Mucosa of gallbladder (tissue), 1 donor: ENCODE results near the gene FUT6. TPM values are rescaled to one million over a fixed set of nuclear protein-coding genes. Genes with fewer than 3 reads are reported as not detected.
"Not testable (repeated sequence)": the region's sequence is repeated elsewhere in the genome, so short reads cannot be mapped to it uniquely, and the experiment has no call there.

Experiments used
- DNase-seq: peaks from one replicate; pipeline ENCODE4 v3.0.0-alpha.2; 2020; ENCODE audit warnings: low spot score
- total RNA-seq: library from RNA; stranded (reverse); gene quantifications from one replicate; pipeline ENCODE4 v1.2.1, GENCODE V29; 2021
- donor health status: DM: no; HTN: no; CAD: no.

FUT6 gene
- total RNA-seq, 1 donor from 2014 or later: 81.2 TPM

DNA sequence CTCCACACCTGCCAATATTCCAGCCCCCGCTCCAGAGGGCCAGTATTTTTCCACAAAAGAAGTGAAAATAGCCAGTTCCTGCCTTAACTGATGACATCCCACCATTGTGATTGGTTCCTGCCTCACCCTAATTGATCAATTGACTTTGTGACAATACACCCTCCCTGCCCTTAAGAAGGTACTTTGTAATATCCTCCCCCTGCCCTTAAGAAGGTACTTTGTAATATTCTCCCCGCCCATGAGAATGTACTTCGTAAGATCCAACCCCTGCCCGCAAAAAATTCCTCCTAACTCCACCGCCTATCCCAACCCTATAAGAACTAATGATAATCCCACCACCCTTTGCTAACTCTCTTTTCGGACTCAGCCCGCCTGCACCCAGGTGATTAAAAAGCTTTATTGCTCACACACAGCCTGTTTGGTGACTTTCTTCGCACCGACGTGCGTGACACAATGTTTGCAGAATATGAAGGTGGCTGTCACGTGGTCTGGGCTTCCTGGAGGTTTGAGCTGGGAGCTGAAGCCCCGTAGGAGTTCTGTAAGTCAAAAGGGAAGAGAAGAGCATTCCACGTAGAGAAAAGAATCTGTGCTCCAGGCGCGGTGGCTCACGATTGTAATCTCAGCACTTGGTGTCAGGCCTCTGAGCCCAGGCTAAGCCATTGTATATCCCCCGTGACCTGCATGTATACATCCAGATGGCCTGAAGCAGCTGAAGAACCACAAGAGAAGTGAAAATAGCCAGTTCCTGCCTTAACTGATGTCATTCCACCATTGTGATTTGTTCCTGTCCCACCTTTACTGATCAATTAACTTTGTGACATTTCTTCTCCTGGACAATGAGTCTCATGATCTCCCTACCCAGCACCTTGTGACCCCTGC, 17.9 kb upstream of the FUT6 start:
- no peak for DNase-seq

DNA sequence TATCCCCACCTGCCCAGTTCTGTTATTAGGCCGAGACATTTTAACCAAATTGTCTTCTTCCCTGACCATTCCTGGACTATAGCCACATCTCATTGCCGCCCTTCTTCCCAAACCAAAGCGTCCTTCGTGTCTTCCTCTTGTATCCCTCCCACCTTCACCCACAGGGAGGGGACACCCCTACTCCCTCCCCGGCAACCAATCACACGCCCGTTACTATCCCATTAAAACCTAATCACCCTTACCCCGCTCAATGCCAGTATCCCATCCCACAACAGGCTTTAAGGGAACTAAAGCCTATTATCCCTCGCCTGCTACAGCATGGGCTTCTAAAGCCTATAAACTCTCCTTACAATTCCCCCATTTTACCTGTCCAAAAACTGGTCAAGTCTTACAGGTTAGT, 15.6 kb upstream of the FUT6 start:
- DNase-seq: not testable (repeated sequence)

DNA sequence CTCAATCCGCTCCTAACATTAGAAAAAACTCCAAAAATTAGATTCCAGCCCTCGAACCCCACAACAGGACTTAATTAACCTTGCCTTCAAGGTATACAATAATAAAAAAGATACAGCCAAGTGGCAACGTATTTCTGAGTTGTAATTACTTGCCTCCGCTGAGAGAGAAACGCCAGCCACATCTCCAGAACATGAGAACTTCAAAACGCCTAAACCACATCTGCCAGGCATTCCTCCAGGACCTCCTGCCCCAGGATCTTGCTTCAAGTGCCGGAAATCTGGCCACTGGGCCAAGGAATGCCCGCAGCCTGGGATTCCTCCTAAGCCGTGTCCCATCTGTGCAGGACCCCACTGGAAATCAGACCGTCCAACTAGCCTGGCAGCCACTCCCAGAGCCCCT, 14.6 kb upstream of the FUT6 start:
- DNase-seq: not testable (repeated sequence)

DNA sequence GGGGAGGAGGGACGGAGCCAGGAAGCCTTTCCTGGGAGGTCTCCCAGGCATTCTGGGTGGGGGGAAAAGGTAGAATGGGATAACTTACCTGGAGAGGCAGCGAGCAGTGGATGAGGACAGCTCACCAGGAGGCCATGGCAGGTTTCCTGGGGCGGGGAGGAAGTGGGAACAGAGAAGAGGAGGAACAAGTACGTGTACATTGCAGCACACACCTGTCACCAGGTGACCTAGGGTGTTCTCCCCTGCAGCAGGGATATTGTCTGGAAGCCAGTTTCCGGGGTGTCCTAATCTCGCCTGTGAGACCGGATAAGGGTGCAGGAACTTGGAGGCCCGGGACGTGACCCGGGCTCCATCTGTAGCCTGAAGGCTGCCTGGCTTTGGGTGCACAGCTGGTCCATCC, 11.8 kb upstream of the FUT6 start, which contains the start of gene FUT3:
FUT3 (minus strand) TSS at position 148 of the 400 bp plus-strand sequence.
- peak; percentile 65 for DNase-seq

DNA sequence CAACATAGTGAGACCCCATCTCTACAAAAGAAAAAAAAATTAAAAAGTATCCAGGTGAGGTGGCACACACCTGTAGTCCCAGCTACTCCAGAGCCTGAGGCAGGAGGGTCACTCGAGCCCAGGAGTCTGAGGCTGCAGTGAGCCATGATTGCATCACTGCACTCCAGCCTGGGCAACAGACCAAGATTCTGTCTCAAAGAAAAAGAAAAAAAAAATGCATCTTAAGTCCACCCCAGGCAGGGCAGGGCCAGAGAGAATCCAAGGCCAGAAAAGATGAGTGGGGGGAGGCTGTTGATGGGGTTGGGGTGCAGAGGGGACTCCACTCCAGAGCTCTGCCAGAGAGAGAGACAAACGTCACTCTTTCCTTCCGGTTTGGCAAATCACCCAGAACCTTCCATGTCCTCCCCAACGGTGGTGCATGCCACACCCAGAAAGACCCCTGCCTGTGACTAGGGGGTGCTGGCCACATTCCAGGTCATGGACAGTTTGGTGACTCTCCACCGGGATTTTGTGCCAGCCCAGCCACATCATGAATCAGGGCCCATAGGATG, 11.3 kb upstream of the FUT6 start:
- peak; percentile 67 for DNase-seq

DNA sequence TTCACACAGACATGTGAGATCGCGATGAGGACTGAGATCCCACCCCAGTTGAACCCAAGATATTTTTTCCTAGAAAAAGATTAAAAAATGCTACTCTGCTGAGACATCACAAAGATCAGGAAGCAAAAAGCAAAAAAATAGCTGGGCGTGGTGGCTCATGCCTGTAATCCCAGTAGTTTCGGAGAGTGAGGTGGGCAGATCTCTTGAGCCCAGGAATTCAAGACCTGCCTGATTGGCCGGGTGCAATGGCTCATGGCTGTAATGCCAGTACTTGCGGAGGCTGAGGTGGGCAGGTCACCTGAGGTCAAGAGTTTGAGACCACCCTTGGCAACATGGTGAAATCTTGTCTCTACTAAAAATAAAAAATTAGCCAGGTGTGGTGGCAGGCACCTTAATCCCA, 10.7 kb upstream of the FUT6 start:
- no peak for DNase-seq

DNA sequence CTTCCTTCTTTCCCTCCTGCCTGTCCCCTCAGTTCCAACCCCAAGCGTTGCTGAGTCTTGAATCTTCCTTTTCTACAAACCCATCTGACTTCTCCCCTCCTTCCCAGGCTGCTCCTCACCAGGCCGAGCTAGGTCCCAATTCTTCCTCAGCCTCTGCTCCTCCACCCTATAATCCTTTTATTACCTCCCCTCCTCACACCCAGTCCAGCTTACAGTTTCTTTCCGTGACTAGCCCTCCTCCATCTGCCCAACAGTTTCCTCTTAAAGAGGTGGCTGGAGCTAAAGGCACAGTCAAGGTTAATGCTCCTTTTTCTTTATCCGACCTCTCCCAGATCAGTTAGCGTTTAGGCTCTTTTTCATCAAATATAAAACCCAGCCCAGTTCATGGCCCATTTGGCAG, 9.1 kb upstream of the FUT6 start:
- DNase-seq: not testable (repeated sequence)

DNA sequence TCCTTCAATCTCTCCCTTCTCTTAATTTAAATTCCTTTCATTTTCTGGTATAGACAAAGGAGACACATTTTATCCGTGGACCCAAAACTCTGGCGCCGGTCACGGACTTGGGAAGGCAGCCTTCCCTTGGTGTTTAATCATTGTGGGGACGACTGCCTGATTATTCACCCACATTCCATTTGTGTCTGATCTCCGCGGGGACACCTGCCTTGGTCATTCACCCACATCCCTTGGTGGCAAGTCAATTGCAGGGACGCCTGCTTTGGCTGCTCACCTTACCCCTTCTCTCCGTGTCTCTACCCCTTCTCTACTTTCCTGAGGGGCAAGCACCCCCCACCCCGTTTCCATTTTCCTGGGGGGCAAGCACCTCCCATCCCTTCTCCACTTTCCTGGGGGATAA, 8.3 kb upstream of the FUT6 start:
- DNase-seq: not testable (repeated sequence)

DNA sequence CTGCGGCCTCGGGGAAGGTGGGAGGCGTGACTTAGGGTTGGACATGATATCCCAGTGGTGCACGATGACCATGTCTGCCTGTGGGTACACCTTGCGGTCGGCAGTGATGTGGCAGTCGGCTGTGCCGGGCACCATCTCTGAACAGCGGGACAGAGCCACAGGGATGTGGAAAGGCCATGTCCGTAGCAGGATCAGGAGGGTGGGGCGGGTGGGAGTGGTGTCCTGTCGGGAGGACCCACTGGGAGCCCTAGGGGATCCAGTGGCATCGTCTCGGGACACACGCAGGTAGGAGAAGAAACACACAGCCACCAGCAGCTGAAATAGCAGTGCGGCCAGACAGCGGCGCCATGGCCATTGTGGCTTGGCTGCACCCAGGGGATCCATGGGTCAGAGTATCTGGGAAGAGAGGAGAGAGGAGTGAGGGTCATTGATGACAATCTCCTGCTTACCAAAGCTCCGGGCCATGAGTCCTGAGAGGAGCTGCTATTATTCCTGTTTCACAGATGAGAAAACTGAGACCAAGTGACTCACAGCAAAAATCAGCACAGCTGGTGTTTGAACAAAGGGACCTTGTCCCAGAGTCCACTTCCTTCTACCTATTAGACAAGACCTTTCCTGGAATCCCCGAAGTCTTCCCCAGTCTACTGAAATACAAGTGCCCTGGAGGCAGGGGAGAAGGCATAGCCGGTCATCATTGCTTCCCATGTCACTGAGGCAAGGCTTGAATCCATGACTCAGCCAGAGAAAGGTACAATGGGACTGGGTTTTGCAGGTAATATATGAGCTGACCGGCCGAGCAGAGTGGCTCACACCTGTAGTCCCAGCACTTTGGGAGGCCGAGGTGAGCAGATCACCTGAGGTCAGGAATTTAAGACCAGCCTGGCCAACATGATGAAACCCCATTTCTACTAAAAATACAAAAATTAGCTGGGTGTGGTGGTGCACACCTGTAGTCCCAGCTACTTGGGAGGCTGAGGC, 5.2 kb upstream of the FUT6 start:
- DNase-seq: no peak

DNA sequence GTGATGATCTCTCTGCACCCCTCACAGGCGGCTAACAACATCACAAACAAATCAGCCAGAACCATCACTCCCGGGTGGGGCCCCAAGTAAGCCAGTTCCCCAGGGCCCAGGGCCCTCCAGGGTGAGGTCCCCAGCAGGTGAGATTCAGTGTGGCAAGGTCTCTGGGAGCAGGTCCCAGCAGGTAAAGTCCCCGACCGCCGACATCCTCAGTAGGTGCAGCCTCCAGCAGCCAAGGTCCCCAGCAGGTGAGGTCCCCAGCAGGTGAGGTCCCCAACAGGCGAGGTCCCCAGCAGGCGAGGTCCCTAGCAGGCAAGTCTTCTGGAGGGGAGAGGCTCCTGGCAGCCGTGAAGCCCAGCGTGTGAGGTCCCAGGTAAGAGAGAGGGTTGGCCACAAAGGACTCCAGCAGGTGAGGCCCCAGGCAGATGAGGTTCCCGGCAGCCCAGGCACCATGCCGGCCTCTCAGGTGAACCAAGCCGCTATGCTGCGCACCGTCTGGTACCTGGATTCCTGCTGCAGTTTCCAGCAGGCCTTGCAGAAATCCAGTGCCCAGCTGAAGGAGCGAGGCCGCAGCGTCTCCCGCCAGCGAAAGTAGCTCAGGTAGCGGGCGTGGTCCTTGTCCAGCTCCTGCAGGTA, 3.9 kb upstream of the FUT6 start:
- DNase-seq: no peak

DNA sequence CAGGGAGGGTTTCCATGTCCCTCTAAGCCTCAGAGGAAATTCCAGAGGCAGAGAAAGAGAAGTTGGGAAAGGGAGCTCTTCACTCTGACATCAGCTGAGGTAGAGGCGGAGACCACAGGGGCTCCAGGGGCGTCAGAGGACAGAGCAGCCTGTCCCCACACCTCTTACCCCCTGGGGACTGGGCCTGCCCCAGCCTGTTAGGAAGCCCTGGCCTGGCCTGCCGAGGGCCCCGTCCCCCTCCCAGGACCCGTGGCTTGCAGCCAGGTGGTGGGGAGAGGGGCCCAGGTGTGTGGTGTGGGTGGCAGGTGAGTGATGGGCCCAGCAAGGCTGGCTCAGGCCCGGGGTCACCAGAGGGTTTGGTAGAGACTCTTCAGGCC, 2.2 kb upstream of the FUT6 start:
- DNase-seq: not testable (repeated sequence)

DNA sequence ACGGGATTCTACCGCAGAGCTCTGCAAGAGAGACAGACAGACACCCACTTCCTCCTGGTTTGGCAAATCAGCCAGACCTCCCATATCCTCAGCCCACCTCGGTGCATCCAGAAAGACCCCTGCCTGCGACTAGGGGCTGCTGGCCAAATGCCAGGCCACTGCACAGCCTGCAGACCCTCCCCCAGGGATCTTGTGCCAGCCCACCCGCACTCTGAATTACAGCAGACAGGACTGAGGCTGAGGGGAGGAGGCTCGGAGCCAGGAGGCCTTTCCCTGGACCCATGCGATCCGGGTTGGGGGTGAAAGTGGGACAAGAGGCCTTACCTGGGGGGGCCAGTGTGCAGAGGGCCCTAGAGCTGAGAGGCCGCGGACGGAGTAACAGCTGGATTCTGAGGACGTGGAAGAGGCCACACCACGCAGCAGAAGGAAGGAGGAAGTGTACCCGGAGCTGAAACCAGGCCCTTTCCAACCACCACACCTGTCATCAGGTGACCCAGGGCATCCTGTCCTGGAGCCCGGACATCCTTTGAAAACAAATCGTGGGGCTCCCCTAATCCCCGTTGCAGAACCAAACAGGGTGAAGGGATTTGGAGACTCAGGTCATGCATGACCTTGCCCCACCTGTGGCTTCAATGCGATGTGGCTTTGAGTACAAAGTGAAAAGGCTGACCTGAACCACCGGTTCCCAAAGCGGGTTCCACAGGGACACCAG, 993 bp downstream of the FUT6 start:
- peak; percentile 55 for DNase-seq

DNA sequence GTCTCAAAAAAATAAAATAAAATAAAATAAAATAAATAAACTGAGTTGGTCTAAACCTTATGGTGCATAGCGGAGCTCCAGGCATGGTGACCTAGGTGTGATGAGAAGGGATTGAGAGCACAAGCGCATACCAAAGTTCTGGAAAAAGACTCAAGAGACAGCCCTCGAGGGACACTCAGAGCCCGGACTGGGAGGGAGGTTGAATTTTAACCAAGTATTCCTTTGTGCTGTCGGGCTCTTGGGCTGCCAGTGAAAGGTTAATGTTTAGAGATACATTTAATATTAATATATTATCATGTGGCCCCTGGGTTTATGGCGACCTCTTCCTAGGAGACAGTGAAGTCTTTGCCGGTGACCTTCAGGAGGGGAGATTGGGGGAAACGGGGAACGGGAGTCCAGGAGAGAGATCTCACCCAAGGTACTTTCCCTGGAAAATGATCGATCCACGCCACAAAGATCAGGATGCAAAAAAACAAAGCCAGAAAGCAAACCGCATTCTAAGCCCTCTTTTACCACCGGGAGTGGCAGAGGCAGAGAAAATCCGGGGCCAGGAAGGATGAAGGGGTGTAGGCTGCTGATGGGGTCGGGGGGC, 1.6 kb downstream of the FUT6 start:
- DNase-seq: peak; percentile 37

DNA sequence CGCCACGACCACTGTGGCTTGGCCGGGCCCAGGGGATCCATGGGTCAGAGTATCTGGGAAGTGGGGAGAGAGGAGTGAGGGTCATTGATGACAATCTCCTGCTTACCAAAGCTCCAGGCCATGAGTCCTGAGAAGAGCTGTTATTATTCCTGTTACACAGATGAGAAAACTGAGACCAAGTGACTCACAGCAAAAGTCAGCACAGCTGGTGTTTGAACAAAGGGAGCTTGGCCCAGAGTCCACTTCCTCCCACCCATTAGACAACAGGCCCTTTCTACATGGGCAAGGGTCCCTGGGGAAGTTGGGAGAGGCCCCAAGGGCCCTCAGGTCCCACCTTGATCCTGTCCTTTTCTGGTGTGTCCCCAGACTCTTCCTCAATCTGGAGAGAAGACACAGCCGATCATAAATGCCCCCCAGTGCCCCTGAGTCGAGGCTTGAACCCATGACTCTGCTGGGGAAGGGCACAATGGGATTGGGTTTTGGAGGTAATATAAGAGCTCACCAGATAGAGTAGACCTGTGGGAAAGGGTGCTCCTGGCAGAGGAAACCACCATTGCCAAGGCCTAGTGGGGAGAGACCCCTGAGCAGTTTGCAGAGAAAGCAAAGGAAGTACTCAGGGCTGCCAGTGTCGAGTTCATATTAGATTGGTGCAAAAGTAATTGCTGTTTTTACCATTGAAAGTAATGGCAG, 6.8 kb downstream of the FUT6 start:
- no peak for DNase-seq

DNA sequence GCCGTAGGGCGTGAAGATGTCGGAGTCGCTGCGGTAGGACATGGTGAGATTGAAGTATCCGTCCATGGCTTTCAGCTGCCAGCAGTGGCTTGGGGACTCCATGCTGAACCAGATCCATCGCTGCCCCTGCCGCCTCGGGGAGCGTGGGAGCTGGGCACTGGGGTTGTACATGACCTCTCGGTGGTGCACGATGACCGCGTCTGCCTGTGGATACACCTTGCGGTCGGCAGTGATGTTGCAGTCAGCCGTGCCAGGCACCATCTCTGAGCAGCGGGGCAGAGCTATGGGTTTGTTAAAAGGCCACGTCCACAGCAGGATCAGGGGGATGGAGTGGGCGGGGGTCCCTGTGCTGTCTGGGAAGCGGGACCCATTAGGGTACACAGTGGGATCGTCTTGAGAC, 7.4 kb downstream of the FUT6 start:
- DNase-seq: no peak

DNA sequence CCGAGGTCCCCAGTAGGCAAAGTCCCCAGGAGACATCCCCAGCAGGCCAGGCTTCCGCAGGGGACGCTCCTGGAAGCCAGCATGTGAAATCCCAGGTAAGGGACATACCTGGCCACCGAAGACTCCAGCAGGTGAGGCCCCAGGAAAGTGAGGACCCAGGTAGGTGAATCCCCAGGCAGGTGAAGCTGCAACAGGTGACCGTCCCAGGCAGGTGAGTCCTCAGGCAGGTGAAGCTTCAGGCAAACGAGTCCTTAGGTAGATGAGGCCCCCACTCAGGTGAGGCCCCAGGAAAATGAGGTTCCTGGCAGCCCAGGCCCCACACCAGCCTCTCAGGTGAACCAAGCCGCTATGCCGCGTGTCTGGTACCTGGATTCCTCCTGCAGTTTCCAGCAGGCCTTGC, 8.3 kb downstream of the FUT6 start:
- DNase-seq: no peak

DNA sequence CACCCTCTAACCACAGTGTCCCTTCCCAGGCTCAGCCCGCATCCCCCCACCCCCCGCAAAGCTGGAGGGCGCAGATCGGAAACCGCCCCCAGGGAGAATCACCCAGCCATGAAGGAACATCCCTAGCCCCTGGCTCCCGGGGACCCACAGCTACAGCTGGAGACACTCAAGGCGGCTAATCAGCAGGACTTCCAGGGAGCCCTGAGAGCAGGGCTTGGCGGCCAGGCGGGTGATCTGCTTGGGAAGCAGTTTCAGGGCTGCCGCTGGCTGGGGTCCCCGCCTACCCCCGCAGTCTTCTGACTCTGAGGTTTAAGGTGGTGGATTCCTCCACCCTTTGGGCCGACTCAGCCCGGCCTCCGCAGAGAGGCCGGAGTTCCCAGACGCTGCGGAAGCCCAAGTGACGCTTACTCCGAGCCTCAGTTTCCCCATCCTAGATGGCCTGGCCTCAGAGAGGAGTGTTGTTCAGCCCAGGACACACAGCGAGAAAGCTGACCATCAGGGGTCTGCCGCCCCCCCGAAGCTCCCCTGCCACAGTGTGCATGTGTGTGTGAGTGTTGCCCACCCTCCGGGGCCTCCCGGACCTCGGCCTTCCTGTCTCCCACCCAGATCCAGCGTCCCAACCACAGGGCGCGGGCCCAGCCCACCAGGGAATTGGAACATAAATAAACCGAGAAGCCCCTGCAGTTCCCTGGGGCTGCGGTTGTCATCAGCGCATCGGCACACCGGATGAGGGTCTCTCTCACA, 9.8 kb downstream of the FUT6 start:
- no peak for DNase-seq

DNA sequence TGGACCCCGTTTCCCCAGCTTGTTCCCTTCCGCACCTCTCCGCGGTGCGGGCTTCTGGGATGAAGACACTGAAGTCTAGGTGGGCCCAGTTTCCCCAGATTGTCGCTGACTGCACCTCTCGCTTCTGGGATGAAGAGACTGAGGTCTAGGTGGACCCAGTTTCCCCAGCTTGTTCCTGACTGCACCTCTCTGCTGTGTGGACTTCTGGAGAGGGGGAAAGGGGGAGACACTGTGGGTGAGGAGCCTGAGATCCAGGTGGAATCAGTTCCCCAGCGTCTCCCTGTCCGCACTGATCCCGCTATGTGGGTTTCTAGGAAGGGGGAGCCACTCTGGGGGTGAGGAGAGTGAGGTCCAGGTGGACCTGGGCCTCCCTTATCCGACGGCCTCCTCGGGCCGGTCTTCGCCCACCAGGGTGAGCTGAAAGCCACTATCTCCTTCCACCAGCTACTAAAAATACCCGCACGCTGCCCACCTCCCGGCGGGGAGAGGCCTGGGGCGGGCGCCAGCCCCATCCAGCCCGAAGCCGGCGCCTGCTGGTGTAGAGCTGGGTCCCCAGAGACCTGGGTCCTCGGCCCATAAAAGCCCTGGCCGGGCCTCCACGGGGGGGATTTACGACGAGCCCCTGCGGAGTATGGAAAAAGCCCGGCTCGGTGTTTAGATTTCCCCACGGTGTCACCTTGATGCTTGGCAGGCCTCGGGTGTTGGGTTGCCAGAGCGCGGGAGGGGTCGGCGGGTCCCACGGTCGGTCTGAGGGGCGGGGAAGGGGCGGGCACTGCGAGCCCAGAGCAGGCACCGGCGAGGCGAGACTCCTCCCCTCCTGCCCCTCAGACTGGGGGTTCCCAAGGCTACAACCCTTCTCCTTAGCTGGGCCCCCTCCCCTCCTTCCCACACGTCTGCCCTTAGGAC, 10.6 kb downstream of the FUT6 start:
- DNase-seq: no peak
